LHCN-M2 (cell line): ENCODE results near the gene ANKRD40CL. TPM values are rescaled to one million over a fixed set of nuclear protein-coding genes. Genes with fewer than 3 reads are reported as not detected.

ENCODE experiments used
- DNase-seq: peaks from one replicate; pipeline ENCODE4 v3.0.0-alpha.2; 2012; ENCODE audit warnings: low read depth
- total RNA-seq: library from RNA; depleted of rRNA; stranded (reverse); fragments of >200 nt; gene quantifications from 2 replicates; pipeline ENCODE4 v1.2.3, GENCODE V29; 2014; rRNA removed

Gene ANKRD40CL
- total RNA-seq, 1 experiment from 2014 or later, result not detected

DNA sequence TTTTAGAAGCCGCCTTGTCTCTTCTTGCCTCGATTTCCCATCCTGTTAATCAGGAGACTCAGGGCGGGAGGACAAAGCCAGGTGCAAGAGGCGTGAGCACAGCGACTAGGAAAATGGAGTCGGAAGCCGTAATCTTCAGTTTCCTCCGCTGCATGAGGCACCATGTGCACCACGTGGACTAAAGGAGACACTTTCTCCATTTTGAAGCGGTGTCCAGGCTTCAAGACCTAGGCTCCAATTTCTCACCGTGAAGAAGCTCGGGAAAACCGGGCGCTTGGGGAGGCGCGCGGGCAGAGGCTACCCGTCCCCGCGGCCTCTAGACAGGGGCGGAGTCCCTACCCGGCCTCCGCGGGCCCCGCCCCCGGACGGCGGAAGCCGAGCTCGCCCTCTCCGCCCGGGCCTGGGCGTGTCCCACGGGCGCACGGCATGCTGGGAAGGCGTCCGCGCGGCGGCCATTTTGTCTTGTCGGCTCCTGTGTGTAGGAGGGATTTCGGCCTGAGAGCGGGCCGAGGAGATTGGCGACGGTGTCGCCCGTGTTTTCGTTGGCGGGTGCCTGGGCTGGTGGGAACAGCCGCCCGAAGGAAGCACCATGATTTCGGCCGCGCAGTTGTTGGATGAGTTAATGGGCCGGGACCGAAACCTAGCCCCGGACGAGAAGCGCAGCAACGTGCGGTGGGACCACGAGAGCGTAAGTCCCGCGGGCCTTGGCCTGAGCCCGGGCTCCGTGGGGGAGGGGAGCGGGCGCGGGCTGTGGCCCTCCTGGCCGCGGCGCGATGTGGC, 48.0 kb downstream of the ANKRD40CL start, which contains the start of gene LUC7L3:
LUC7L3 (plus strand) TSS at position 460 of the 780 bp plus-strand sequence; CDS start at position 590, 130 bp downstream.
- DNase-seq, result peak; percentile 93

DNA sequence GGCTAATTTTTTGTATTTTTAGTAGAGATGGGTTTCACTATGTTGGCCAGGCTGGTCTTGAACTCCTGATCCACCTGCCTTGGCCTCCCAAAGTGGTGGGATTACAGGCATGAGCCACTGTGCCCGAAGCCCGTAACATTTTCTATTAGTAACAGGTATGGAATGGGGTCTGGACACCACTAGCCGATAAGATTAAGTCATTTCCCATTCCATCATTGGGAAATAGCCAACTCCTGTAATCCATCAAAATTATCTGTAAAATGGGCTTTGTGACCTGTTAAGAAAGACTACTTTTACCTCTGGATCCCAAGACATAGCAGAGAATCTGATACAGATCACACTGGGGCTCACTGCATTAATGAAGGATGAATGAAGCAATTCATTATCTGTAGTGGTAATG, 51.8 kb downstream of the ANKRD40CL start:
- DNase-seq, result no peak

GRCh38 chr17:50712641-50713040, 54.7 kb downstream of the ANKRD40CL start:
- DNase-seq, result no peak

Other genes starting within 250 kb of the ANKRD40CL start
- 0.11 TPM in 1 of 2 replicates, not detected in the other for gene EPN3, start 234.8 kb downstream of the ANKRD40CL start, total RNA-seq
- gene SPATA20, start 220.3 kb downstream of the ANKRD40CL start, total RNA-seq, result 82.7 and 84.9 TPM in 2 replicates
- gene CACNA1G, start 206.8 kb downstream of the ANKRD40CL start, total RNA-seq, result under 0.01 and 0.06 TPM in 2 replicates
- gene ABCC3, start 132.6 kb downstream of the ANKRD40CL start, total RNA-seq, result 4.9 and 7.6 TPM in 2 replicates
- gene ANKRD40, start 59.6 kb downstream of the ANKRD40CL start, total RNA-seq, result 31.3 and 34.2 TPM in 2 replicates
- gene LUC7L3, start 47.9 kb downstream of the ANKRD40CL start, total RNA-seq, result 44.8 and 47.9 TPM in 2 replicates
- not detected in 2 replicates for gene WFIKKN2, start 68.1 kb upstream of the ANKRD40CL start, total RNA-seq
- gene TOB1, start 98.8 kb upstream of the ANKRD40CL start, total RNA-seq, result 9.3 and 16.9 TPM in 2 replicates